SK-N-MC (cell line): ENCODE measurements around the gene FGFR4.
"Not testable (repeated sequence)": the region's sequence is repeated elsewhere in the genome, so short reads cannot be mapped to it uniquely, and the experiment has no call there.

Source experiments
- EZH2 ChIP-seq: fragments of 200-600 bp; sonication (generic); IDR thresholded peaks from one replicate; pipeline ENCODE4 v1.6.1; 2017; ENCODE audit warnings: antibody characterized with exemption
- FOXP2 ChIP-seq: optimal IDR thresholded peaks from 2 replicates; pipeline ENCODE3; 2011; ENCODE audit warnings: mild to moderate bottlenecking, moderate library complexity; ENCODE audit not compliant: insufficient read depth; ENCODE audit errors: extremely low read length, control extremely low read depth
- POLR2AphosphoS5 ChIP-seq: IDR thresholded peaks from 2 replicates; pipeline ENCODE4 v1.6.1; 2012; ENCODE audit warnings: mild to moderate bottlenecking, low read depth, low read length, borderline replicate concordance

- not testable (repeated sequence) for TF ChIP-seq EZH2, POLR2AphosphoS5, FOXP2
Measured at GRCh38 chr5:177048531-177048930, 38.2 kb upstream of the FGFR4 start.
